Small intestine (tissue), 7 donors: ENCODE data around the gene SDK2. TPM values are rescaled to one million over a fixed set of nuclear protein-coding genes. Genes with fewer than 3 reads are reported as not detected.

Source experiments
- DNase-seq, 2 donors: peaks; one replicate each; pipeline versions ENCODE4 v3.0.0 to v3.0.0-alpha.2; 2013
- FAIRE-seq: peaks from 2 replicates; lab custom pipeline; 2012; peaks lifted over from hg19 to GRCh38; lab: Jason Lieb, UNC
- H3K27ac ChIP-seq, 3 donors: one replicate each; pipeline ENCODE4 v1.5.1; 2013; ENCODE audit warnings: low read length in 2 of 3, mild to moderate bottlenecking in 2 of 3, control low read depth in 1 of 3, inconsistent platforms in 1 of 3, low read depth in 1 of 3, moderate library complexity in 1 of 3
- H3K27me3 ChIP-seq, 3 donors: one replicate each; pipeline ENCODE4 v1.6.1; 2013; ENCODE audit warnings: low read length in 3 of 3, inconsistent platforms in 1 of 3; ENCODE audit not compliant: control insufficient read depth in 3 of 3, insufficient read depth in 3 of 3
- H3K36me3 ChIP-seq, 3 donors: one replicate each; pipeline ENCODE4 v1.6.1; 2013; ENCODE audit warnings: low read length in 3 of 3, inconsistent platforms in 1 of 3, low read depth in 1 of 3, mild to moderate bottlenecking in 1 of 3, moderate library complexity in 1 of 3; ENCODE audit not compliant: control insufficient read depth in 3 of 3, insufficient read depth in 2 of 3
- H3K4me1 ChIP-seq, 3 donors: one replicate each; pipeline ENCODE4 v1.6.1; 2013; ENCODE audit warnings: low read length in 2 of 3, inconsistent platforms in 1 of 3, low read depth in 1 of 3, mild to moderate bottlenecking in 1 of 3, moderate library complexity in 1 of 3; ENCODE audit not compliant: control insufficient read depth in 3 of 3, insufficient read depth in 2 of 3
- H3K4me3 ChIP-seq, 3 donors: one replicate each; pipeline ENCODE4 v1.5.1; 2013; ENCODE audit warnings: low read length in 3 of 3, control low read depth in 1 of 3, inconsistent platforms in 1 of 3, low read depth in 1 of 3, mild to moderate bottlenecking in 1 of 3, moderate library complexity in 1 of 3
- H3K9me3 ChIP-seq, 2 donors: one replicate each; pipeline ENCODE4 v1.6.1; 2013; ENCODE audit warnings: low read depth in 1 of 2, low read length in 1 of 2; ENCODE audit not compliant: control insufficient read depth in 2 of 2, insufficient read depth in 1 of 2
- WGBS, 3 donors: extraction: QIAGEN DNeasy Blood & Tissue Kit; methylation state at CpG; one replicate each; pipeline ENCODE4 v1.1.7; 2013; 5-methylcytosine and 5-hydroxymethylcytosine counted together
- polyA plus RNA-seq, 4 donors: library from polyadenylated mRNA; stranded (reverse) in 3 of 4; unstranded in 1 of 4; fragments of 200-250 nt in 3 of 4; fragments of 120-200 nt in 1 of 4; gene quantifications; one replicate each; pipeline versions ENCODE4 v1.2.1 to v1.2.3, GENCODE V29; 2013
- donor health status: healthy with polysubstance abuse.
- donor health status: control.
- donor health status: control.
- donor health status: Bipolar disorder and iron deficiency.
- donor health status: healthy.

Gene SDK2
- polyA plus RNA-seq, 4 donors, result under 0.01 to 1.1 (median 0.10) TPM

GRCh38 chr17:73394512-73395450 is 249.5 kb downstream of the SDK2 start:
- Histone ChIP-seq H3K9me3 (no peaks in the 10 kb centered on the region), H3K27me3 (no peaks in the 10 kb centered on the region), H3K27ac (no peak overlapping the region), H3K4me3 (no peak overlapping the region), H3K4me1 (no peaks in the 10 kb centered on the region), H3K36me3 (no peaks in the 10 kb centered on the region)
- WGBS, 3 donors, result 61 to 81% (median 66%) methylated on average over 24 to 25 of the region's 25 CpGs
- FAIRE-seq, result no peak
- no peak for DNase-seq

- H3K27ac ChIP-seq, result no peak overlapping the region
- no peak for FAIRE-seq
- no peak overlapping the region for H3K4me3 ChIP-seq
- H3K27me3 ChIP-seq, result no peaks in the 10 kb centered on the region
- H3K4me1 ChIP-seq, result no peaks in the 10 kb centered on the region
- H3K36me3 ChIP-seq, result no peaks in the 10 kb centered on the region
- no peaks in the 10 kb centered on the region for H3K9me3 ChIP-seq
- WGBS, 3 donors, result 73 to 85% (median 82%) methylated on average over 11 of the region's 11 CpGs
- DNase-seq, result no peak
Measured at GRCh38 chr17:73393962-73394361, 250.3 kb downstream of the SDK2 start.

- WGBS, 3 donors, result 87 to 94% (median 92%) methylated on average over 14 of the region's 14 CpGs
- no peak for DNase-seq
- Histone ChIP-seq H3K36me3 (no peaks in the 10 kb centered on the region), H3K9me3 (no peaks in the 10 kb centered on the region), H3K4me3 (no peak overlapping the region), H3K4me1 (no peaks in the 10 kb centered on the region), H3K27ac (no peak overlapping the region), H3K27me3 (no peaks in the 10 kb centered on the region)
- no peak for FAIRE-seq
Measured at GRCh38 chr17:73393381-73393780, 250.9 kb downstream of the SDK2 start.

GRCh38 chr17:73391331-73392265 is 252.6 kb downstream of the SDK2 start:
- FAIRE-seq, result no peak
- no peaks in the 10 kb centered on the region for H3K27me3 ChIP-seq
- 86 to 89% (median 87%) methylated on average over 24 of the region's 24 CpGs for WGBS, 3 donors

GRCh38 chr17:73390851-73391250 is 253.4 kb downstream of the SDK2 start:
- no peaks in the 10 kb centered on the region for H3K4me1 ChIP-seq
- WGBS, 3 donors, result 93 to 96% (median 95%) methylated on average over 10 to 11 of the region's 11 CpGs
- no peaks in the 10 kb centered on the region for H3K9me3 ChIP-seq
- DNase-seq (no peak), FAIRE-seq (no peak)
- H3K36me3 ChIP-seq, result no peaks in the 10 kb centered on the region
- H3K27me3 ChIP-seq, result no peaks in the 10 kb centered on the region
- no peak overlapping the region for H3K4me3 ChIP-seq
- no peak overlapping the region for H3K27ac ChIP-seq

More at GRCh38 chr17:73391331-73392265, 252.6 kb downstream of the SDK2 start:
- Histone ChIP-seq H3K27ac (no peak overlapping the region), H3K4me1 (no peaks in the 10 kb centered on the region), H3K9me3 (no peaks in the 10 kb centered on the region), H3K4me3 (no peak overlapping the region), H3K36me3 (no peaks in the 10 kb centered on the region)
- no peak for DNase-seq

- no peak for FAIRE-seq
- H3K4me3 ChIP-seq, result no peak overlapping the region
- H3K36me3 ChIP-seq, result no peaks in the 10 kb centered on the region
Measured at GRCh38 chr17:73390221-73390620, 254.0 kb downstream of the SDK2 start.

GRCh38 chr17:73389411-73389810 is 254.8 kb downstream of the SDK2 start:
- H3K27ac ChIP-seq, result no peak overlapping the region
- no peaks in the 10 kb centered on the region for H3K27me3 ChIP-seq
- DNase-seq (no peak), FAIRE-seq (no peak)
- WGBS, 3 donors, result 86 to 94% (median 89%) methylated on average over 6 of the region's 6 CpGs
- no peaks in the 10 kb centered on the region for H3K36me3 ChIP-seq
- H3K4me1 ChIP-seq, result no peaks in the 10 kb centered on the region
- no peak overlapping the region for H3K4me3 ChIP-seq
- H3K9me3 ChIP-seq, result no peaks in the 10 kb centered on the region

More at GRCh38 chr17:73390221-73390620, 254.0 kb downstream of the SDK2 start:
- no peaks in the 10 kb centered on the region for H3K27me3 ChIP-seq
- 90 to 93% (median 92%) methylated on average over 16 of the region's 16 CpGs for WGBS, 3 donors
- H3K27ac ChIP-seq, result no peak overlapping the region
- H3K4me1 ChIP-seq, result no peaks in the 10 kb centered on the region
- DNase-seq, result no peak
- H3K9me3 ChIP-seq, result no peaks in the 10 kb centered on the region

GRCh38 chr17:73388578-73388905 is 255.7 kb downstream of the SDK2 start:
- FAIRE-seq, result no peak

More at GRCh38 chr17:73388578-73388905, 255.7 kb downstream of the SDK2 start:
- no peaks in the 10 kb centered on the region for H3K9me3 ChIP-seq
- H3K27me3 ChIP-seq, result no peaks in the 10 kb centered on the region
- DNase-seq, result no peak
- no peak overlapping the region for H3K4me3 ChIP-seq
- H3K4me1 ChIP-seq, result no peaks in the 10 kb centered on the region
- H3K27ac ChIP-seq, result no peak overlapping the region
- no peaks in the 10 kb centered on the region for H3K36me3 ChIP-seq
